ENCODE measurements around the gene SLC3A2.

SLC3A2 gene

GRCh38 chr11:62860835-62861563 is 19.7 kb upstream of the SLC3A2 start:
- no peak for TF ChIP-seq GATA3 (IDR thresholded peaks at IDR 0.05; ENCODE audit: low read depth, low read length)

- no peak for TF ChIP-seq GATA3 (IDR thresholded peaks at IDR 0.05; ENCODE audit: low read depth, low read length)
- TF ChIP-seq GATA2 (IDR thresholded peaks at IDR 0.05; ENCODE audit: low read depth, low read length), result no peak
These were observed 16.9 kb upstream of the SLC3A2 start for GRCh38 chr11:62863687-62864335.

DNA sequence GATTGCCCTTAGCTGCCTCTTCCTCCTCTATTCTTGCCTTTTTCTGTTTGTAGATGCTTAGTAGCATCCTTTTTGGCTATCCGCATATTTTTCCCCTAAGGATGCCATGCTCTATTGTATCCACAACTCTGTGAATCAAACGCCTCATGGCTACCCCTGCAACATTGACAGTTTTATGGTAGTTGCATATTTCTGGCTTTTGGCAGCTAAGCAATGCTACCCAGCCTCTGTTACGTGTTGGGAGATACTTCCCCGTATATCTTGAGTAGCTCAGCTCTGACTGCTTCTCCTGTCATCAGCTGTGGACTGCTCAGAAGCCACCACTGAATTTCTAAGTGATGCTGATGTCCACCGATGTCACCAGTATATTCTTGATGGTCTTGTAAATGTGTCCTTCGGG is 15.1 kb upstream of the SLC3A2 start:
- TF ChIP-seq GATA2 (IDR thresholded peaks at IDR 0.05; ENCODE audit: low read depth, low read length) (no peak), GATA3 (IDR thresholded peaks at IDR 0.05; ENCODE audit: low read depth, low read length) (no peak)

GRCh38 chr11:62874851-62875250 is 5.8 kb upstream of the SLC3A2 start:
- no peak for TF ChIP-seq GATA2 (IDR thresholded peaks at IDR 0.05; ENCODE audit: low read depth, low read length)
- no peak for TF ChIP-seq GATA3 (IDR thresholded peaks at IDR 0.05; ENCODE audit: low read depth, low read length)

GRCh38 chr11:62875698-62876478 is 4.8 kb upstream of the SLC3A2 start:
- TF ChIP-seq GATA3 (IDR thresholded peaks at IDR 0.05; ENCODE audit: low read depth, low read length) (no peak), GATA2 (IDR thresholded peaks at IDR 0.05; ENCODE audit: low read depth, low read length) (no peak)

DNA sequence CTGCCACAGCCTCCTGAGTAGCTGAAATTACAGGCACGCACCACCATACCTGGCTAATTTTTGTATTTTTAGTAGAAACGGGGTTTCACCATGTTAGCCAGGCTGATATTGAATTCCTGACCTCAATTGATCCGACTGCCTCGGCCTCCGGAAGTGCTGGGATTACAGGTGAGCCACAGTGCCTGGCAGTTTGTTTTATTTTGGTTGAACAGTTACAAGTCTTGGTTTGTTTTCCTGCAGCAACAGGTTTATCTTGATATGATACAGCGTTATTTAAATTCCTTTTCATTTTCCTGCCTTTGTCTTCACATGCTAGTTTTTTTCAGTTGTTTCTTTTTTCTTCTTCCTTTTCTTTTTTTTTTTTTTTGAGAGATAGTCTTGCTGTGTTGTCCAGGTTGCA is 4.0 kb upstream of the SLC3A2 start:
- TF ChIP-seq GATA3 (IDR thresholded peaks at IDR 0.05; ENCODE audit: low read depth, low read length) (no peak), GATA2 (IDR thresholded peaks at IDR 0.05; ENCODE audit: low read depth, low read length) (no peak)

GRCh38 chr11:62879235-62879978 is 1.3 kb upstream of the SLC3A2 start:
- no peak for TF ChIP-seq GATA3 (IDR thresholded peaks at IDR 0.05; ENCODE audit: low read depth, low read length)

DNA sequence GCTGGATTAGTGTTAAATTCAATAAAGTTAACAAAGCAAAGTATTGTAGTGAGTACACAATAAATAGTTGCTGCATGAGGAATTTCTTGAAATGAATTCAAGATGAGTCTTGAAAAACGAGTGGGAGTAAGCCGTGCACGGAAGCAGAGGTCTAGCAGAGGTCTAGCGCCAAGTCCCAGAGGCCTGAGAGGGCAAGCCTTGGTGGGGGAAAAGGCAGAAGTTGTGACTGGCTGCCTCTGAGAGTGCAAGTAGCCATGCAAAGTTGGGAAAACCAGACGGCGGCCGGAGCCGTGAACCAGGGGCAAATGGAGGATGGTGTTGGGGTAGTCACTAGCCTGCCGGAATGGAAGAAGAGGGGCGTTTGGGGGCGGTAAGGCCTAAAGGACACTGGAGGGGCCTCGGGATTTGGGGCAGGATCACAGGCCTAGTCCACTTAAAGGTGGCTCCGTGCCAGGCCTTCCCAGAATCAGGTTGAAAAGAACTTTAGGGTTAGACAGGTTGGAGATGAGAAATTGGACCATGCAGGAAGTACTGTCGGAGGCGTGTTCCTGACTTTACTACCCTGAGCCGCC is 379 bp upstream of the SLC3A2 start:
- TF ChIP-seq GATA2 (IDR thresholded peaks at IDR 0.05; ENCODE audit: low read depth, low read length) (no peak), GATA3 (IDR thresholded peaks at IDR 0.05; ENCODE audit: low read depth, low read length) (no peak)

- TF ChIP-seq GATA3 (IDR thresholded peaks at IDR 0.05; ENCODE audit: low read depth, low read length) (no peak), GATA2 (IDR thresholded peaks at IDR 0.05; ENCODE audit: low read depth, low read length) (no peak)
These were observed 1.1 kb downstream of the SLC3A2 start for GRCh38 chr11:62881579-62882430.

GRCh38 chr11:62882431-62882749 is 1.7 kb downstream of the SLC3A2 start:
- TF ChIP-seq GATA3 (IDR thresholded peaks at IDR 0.05; ENCODE audit: low read depth, low read length) (no peak), GATA2 (IDR thresholded peaks at IDR 0.05; ENCODE audit: low read depth, low read length) (no peak)

- TF ChIP-seq GATA2 (IDR thresholded peaks at IDR 0.05; ENCODE audit: low read depth, low read length) (no peak), GATA3 (IDR thresholded peaks at IDR 0.05; ENCODE audit: low read depth, low read length) (no peak)
These were observed 2.2 kb downstream of the SLC3A2 start for GRCh38 chr11:62882788-62883501.

DNA sequence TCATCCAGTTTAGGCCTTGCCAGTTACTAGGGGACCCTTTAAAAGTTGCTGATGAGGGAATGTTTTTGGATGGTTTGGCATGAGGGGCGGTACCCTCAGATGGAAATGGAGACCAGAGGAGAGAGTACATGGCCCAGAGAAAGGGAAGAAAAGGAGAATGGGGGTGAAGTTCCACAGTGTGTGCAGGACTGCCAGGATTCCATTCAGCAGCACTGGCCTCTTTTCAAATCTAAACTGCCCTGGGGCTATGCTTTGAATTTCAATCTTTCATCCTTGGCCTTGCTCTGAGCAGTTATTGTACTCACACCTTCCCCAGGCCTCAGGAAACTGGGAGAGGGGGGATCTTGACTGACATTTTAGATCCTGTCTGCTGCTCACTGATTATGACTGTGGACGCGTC is 3.0 kb downstream of the SLC3A2 start:
- TF ChIP-seq GATA2 (IDR thresholded peaks at IDR 0.05; ENCODE audit: low read depth, low read length) (no peak), GATA3 (IDR thresholded peaks at IDR 0.05; ENCODE audit: low read depth, low read length) (no peak)
